Measurements from ENCODE around the gene PIGC.
"Not testable (repeated sequence)": the region's sequence is repeated elsewhere in the genome, so short reads cannot be mapped to it uniquely, and the experiment has no call there.

The PIGC gene

DNA sequence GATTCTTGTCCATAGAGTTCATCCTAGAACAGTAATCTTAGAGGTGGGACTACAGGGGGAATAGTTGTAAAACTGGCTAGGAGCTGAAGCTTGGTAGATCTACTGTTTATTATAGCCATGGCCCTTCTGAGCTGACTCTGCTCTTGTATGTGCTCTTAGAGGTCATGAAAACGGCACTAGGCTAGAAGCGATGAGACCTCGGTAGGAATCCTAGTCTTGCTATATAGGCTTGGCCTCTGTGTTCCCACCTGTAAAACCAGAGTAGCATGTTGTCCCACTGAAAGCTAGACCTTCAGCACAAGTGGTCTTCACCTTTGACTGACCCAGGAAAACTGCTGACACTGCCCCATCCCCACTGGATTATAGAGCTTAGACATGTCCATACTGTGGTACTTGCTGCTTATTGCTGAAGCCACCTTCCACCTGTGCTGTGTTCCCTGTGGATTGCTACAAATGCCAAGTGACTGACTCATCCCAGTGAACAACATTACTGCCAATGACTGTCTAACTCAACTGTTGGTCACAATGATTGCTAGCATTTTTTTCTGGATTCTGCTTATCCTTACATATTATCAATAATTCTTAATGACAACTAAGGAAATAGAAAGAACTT is 23.0 kb upstream of the PIGC start:
- DNase-seq (ENCODE audit: low read depth) = no peak

DNA sequence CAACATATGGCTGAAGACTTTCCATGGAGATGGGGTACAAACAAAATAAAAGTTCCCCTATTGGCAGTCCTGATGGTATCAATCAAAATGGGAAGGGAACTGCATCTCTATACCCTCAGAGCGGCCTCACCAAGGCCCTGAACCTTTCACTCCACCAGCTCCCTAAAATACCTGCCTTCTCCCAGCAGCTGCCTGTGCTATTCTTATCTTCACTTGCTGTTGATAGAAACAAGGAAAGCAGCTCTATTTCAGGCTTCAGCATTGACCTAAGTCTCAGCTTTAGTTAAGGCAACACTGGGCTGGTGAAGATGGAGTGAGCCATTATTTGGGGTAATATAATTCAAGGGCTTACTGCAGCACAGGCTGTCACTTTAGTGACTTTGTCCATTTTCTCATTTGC is 21.7 kb upstream of the PIGC start:
- DNase-seq (ENCODE audit: low read depth) = no peak

DNA sequence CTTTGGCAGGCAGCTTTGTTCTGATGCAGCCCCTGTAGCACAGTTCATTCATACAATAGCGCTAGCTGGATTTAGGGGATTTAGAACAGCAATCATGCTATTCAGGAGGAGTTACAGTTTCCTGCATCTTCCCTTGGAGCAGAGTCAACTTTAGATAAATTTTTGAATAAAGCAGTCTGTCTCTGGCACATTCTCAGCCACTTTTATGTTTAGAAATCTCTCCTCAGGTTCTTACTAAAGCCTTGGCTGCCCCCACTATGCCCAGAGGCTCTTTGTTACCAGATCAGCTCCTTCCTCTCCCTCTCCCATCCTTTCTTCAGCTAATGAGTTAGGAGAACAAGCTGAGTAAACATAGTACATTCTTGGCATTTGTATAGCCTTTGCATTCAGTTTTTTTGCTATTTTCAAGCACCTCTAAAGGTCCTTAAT is 17.0 kb upstream of the PIGC start:
- no peak for DNase-seq (ENCODE audit: low read depth)

DNA sequence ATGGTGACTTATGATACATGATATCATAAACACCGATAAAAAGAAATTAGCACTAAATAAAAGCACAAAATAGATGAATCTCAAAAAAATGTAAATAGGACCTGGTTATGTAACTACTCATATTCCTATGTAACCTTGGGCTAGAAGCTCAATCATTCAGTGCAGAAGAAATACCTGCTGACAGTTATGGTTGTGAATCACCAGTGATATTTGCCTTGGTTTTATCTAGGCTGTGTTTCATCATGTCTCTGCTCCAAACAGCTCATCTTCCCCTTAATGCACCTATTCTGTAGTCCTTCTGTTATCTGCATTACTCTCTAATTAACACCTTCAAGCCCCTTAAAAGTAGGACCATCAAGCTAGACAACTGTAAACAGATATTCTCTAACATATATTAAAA is 16.3 kb upstream of the PIGC start:
- no peak for DNase-seq (ENCODE audit: low read depth)

DNA sequence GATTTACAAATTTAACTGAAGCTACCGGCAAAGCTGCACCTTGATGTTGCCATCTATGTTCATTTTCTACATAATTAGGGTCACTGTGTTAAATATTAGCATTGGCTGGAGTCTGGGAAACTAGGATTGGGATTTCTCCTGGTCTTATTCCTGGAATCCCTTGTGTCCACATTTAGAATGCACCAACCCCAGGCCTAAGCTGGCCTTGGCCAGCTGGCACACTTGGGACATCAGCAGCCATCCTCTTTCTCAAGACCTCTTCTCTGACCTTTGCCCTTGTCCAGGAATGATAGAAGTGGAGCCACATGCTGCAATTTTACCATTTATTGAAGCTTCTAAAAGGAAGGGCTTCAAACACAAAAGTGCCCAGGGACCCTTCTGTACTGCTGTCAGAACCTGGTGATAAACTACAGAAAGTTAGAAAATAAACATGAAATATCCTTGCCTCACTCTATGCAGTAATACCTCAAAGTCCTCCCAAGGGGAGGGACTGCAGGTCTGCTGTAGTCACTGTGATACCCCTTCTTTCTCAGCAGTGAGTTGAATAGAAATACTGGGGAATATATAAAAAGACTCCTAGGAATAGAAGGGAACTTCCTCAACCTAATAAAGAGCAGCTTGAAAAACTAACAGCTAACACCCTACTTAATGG is 13.7 kb upstream of the PIGC start:
- no peak for DNase-seq (ENCODE audit: low read depth)

DNA sequence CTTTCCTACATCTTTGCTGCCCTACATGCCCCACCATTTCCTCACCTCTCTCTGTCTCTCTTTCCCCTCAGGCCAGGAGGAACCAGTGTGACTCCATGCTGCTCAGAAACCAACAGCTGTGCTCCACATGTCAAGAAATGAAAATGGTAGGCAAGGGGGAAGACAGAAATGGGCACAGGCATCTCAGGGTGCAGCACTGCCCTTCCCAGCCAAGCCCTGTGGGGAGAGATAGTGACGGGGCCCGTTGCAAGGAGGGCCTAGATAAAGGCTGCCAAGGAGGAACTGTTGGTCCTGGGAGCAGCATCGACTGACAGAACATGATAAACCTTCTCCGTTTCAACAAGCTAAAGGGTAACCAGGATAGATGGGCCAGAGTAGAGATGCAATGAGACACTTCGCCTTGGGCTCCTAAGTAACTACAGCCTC is 12.5 kb upstream of the PIGC start:
- DNase-seq (ENCODE audit: low read depth) = no peak

DNA sequence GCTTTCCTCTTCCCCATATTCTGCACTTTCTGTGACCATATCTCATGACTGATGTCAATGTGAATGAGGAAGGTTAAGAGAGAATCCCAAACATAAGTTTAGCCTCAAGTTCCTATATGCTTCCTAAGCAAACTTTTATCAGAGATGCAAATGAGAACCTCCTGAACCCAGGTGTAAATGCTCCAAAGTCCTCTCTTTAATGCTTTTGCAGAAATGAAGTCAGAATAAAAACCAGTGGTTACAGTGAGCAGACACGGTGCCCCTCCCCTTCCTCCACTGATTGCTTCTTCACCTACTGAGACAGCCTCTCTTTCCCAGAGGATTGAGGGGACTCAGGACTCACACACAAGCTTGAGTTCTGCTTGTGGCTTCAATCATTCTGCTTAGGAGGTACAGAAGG is 11.6 kb upstream of the PIGC start:
- no peak for DNase-seq (ENCODE audit: low read depth)

DNA sequence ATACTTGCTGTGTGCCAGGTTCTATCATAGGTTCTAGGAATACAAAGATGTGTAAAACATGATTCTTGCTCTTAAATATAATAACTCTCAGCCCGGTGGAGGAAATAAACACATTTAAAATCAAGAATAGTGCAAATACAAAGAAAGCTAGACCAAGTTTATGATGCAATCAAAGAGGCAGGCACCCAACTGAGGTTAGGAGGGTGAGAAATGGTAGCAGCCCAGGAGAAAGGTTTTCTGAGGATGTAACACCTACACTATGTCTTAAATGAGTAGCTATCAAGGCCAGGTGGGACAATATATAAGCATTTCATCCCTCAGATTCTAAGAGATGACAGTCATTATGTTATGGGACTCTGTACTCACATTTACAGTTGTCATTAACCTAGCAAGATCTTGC is 9.7 kb upstream of the PIGC start:
- DNase-seq (ENCODE audit: low read depth) = no peak

DNA sequence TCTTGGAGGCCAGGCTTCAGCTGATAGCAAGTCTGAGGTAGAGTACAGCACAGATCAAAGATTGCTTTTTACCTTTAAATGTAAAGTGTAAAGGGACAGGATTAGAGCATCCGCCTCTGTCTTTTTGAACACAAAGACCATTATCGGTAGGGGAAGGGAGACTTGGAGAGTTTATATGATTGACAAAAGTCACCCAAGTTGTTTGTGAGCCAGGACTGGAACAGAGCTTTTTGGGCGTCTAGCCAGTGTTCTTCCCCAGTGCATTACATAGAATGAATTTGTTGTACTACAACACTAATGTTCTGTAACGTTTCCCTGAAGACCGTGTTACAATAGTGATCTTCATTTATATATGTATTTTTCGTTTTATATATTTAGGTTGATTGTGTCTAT is 9.3 kb upstream of the PIGC start:
- DNase-seq (ENCODE audit: low read depth) = no peak

DNA sequence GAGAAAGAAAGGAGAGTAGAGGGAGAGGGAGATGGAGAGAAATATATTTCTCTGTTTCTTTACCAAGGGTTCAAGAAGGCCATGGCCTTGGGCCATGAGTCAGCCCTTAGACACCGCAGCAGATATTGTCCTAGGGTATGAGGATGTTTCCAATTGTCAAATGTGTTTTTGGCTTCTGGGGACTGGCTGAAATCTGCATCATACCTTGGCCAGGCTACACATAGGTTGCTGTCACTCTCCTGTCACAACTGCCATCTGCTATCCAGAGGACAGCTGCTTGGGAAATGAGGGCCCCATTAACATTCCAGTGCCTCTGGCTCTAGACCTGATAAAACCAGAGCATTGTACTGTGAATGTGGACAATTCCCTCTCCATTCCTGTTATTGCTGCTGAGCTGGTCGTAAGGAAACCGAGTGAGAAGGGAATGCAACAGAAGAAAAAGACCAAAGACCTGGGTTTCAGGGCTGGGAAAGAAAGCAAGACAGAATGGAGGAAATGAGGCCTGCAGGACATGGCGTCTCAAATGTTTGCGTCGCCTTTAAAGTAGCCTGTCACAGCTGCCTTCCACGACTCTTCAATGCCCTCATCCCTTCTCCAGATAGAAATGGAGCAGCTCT is 8.8 kb upstream of the PIGC start:
- DNase-seq (ENCODE audit: low read depth) = no peak

DNA sequence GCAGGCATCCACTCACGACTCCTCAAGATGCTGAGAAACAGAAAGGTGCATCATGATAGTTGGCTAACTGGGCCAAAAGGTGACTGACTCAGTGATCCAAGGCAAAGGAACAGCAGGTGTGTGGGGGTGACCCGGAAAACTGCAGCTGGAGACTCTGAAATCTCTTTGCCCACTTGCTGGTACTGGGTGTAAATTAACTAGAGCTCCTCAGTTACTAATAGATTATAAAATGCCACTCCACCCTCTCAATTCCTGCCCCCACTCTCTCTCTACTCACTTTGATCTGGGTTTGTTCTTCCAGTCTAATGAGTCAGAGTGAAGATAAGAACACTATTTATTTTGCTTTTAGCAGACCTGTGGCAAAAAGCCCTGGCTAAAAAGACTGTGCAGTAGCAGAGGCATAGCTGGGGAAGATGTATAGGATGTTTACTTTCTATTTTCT is 7.2 kb upstream of the PIGC start:
- DNase-seq (ENCODE audit: low read depth) = no peak

DNA sequence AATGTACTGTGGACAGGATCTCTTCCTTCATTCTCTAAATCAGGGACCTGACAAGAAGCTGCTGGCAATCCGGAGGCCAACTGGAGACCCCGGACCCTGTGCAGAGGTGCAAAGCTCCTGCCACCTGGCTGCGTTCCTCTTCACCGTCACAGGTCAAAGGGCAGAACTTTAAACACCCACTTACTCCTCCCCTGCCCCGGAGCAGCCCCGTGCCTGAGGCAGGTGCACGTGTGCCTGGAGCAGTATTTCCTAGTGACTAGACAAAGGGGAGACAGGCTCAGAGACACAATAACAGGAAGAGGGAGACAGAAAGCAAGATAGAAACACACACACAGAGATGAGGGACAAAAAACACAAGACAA is 6.6 kb upstream of the PIGC start:
- no peak for DNase-seq (ENCODE audit: low read depth)

DNA sequence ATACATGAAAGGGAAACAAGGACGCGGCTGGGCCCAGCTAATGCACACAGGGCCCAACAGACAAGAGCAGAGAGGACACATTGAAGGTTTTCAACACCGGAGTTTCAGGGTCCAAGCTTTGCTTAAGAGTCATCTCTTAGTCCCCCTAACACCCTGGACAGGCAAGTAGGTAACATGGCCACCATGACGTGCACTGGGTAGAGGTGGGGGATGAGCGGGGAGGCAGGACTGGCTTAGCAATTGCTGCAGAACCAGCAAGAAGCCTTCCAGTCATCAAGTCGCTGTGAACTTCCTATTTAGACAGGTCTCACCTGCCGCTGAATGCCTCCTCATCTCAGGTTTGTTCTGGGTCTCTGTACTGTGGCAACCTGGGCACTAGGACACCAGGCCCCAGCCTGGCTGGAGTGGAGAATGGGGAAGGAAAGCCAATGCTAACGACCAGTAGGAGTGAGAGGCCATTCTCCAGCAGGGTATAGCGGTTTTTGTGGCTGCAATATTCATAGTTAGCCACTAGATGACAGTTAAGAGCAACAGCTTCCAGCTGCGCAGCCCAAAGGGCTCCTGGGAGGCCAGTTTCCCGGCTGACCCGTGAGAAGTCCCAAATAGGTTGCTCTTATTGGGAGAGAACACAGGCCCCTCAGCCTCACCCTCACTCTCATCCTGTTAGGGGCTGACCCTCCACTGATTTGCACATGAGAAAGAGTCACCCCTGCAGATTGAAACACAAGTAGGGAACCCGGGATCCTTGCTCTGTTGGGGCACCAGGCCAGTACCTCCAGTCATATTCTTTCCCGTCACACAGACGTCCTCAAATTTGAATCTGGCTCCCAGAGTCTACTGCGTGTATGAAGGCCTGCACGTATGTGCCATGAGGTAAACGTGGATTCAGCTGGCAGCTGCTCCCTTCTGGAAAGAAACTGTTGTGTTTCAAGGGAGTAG is 6.0 kb upstream of the PIGC start:
- DNase-seq (ENCODE audit: low read depth) = no peak

DNA sequence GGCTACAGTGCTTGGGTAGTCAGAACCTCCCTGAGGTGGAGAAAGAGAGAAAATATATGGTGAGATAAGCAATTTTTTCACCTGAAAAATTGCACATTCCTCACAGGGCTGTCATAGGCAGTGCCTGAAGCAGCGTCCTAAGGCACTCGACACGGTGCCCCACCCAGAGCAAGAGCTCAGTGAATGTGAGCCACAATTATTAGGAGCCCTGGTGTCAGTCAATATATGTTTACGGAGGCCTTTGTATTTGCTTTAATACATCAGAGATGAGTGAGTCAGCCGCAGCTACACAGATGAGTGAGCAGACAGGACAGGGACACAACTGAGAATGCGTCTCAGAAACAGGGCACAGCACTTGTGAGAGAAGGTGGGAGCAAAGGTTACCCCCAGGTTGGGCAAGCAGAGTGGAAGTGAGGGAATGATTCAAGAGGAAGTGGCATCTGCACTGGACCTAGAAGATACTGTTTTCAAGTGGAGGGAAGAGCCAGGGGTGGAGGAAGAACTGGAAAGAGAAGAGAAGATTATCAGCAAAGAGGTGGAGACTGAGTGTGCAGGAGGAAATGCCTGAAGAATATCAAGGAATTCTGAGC is 5.2 kb upstream of the PIGC start:
- no peak for DNase-seq (ENCODE audit: low read depth)

DNA sequence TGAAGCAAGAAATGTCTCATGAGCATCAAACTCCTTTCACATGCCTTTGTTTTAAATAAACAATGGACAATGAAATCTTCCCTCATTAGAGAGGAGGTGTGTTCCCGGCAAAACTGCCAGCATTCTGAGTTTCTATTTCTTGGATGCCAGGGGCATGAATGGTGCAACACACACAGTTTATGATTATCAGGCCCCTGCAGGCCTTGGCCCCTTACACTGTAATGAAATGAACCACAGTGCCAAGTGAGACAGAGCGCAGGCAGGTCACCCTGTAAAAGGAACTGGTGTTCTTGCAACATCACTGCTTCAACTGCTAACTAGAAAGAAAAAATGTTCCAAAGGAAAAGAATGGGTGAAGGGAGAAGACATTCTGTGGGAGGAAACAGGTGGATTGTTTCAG is 3.8 kb upstream of the PIGC start:
- DNase-seq (ENCODE audit: low read depth) = no peak

DNA sequence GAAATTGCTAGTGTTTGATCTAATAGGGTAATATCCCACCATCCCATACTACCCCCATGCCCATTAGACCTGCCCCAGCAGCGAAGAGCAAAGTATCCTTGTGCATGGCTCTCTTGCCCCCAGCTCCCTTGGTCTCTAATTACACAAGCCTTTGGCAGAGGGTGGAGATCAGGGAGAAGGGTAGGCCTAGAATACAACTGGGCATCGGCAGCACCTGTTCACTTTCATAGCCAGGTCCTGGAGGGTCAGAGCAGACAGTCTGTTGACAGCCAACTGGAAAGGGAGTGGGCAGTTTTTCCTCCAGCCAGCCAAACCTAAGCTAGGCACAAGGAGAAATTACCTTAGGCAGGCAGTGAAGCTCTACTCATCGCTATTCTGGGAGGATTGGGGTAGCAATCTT is 2.7 kb upstream of the PIGC start:
- DNase-seq (ENCODE audit: low read depth) = no peak

DNA sequence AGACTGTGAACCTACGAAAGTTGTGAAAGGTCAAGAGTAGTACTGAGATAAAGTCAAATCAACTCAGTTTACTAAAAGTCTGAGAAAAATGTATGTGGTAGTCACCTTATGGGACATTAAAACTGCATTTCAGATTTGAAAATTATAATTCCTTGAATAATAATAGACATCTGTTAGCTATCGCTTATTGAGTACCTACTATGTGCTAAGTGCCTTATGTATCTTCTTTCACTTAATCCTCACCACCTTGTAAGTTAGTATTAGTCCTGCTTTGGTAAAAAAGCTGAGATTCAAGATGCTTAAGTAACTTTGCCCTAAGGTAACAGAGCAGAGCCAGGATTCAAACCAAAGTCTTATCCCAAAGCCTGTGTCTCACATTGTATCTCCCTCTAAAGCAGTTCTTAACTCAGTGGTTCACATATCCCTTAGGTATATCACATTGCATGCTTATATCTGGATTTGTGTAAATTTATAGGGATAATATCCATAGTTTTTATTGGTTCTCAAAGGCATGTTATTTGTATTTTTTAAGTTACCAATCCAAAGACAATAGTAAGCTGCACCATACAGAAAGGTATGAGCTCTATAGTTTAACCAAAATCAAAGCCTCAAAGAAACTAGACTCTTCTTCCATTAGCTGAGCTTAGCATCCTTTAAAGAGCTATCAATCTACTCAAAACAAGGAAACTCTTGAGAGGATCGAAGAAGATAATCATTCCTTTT is 865 bp downstream of the PIGC start:
- DNase-seq (ENCODE audit: low read depth) = no peak

DNA sequence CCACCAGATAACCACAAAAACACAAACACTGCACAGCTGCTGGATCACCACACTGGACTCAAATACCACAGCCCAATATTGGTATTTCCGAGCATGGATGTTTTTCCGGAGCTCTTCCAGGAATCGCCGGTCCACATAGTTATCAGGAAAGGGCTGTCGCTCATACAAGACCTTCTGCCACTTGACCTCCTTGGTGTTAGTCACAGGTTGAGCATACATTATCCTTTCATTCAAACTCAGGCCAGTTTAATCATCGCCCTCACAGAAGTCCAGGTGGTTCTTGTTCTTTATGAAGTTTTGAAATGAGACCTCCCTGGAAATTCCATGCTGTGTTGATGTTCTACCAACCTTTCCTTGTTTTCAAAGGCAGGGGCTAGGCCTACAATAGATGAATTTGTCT is 1.5 kb downstream of the PIGC start:
- no peak for DNase-seq (ENCODE audit: low read depth)

DNA sequence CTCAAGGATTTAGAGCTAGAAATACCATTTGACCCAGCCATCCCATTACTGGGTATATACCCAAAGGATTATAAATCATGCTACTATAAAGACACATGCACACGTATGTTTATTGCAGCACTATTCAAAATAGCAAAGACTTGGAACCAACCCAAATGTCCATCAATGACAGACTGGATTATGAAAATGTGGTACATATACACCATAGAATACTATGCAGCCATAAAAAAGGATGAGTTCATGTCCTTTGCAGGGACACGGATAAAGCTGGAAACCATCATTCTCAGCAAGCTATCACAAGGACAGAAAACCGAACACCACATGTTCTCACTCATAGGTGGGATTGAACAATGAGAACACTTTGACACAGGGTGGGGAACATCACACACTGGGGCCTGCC is 6.7 kb downstream of the PIGC start:
- not testable (repeated sequence) for DNase-seq (ENCODE audit: low read depth)

DNA sequence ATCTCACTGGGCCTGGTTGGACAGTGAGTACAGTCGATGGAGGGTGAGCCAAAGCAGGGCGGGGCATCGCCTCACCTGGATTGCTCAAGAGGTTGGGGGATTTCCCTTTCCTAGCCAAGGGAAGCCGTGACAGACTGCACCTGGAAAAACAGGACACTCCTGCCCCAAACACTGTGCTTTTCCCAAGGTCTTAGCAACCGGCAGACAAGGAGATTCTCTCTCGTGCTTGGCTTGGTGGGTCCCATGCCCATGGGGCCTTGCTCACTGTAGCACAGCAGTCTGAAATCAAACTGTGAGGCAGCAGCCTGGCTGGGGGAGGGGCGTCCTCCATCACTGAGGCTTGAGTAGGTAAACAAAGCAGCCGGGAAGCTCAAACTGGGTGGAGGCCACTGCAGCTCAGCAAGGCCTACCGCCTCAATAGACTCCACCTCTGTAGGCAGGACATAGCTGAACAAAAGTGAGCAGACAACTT is 12.1 kb downstream of the PIGC start:
- DNase-seq (ENCODE audit: low read depth) = no peak

DNA sequence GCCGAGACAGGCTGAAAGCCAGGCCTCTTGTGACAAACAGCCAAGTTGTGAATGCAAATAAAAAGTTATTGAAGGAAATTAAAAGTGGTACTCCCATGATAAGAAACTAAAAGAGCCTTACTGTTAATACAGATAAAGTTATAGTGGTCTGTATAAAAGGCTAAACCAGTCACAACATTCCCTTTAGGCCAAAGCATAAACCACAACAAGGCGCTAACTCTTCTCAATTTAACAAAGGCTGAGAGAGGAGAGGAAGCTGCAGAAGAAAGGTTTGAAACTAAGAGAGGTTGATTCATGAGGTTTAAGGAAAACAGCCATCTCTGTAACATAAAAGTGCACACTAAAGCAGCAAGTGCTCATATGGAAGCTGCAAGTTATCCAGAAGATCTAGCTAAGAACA is 12.7 kb downstream of the PIGC start:
- DNase-seq (ENCODE audit: low read depth) = no peak

DNA sequence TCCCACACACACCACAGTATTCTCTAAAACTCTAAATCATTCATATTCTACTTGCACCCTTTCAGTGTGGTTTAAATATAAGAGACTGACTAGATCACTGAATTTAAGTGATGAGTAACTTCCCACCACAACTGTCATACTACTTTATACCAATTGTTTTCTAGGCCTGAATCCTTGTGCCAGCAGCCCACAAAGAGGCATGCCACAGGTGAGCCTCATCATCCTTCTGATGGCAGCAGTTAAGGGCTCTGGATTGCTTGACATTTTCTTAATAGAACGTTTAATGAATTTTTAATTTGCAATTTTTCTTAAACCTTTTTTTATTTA is 13.8 kb downstream of the PIGC start:
- no peak for DNase-seq (ENCODE audit: low read depth)
